BJ (cell line): ENCODE data around the gene LRRC74B. TPM values are rescaled to one million over a fixed set of nuclear protein-coding genes. Genes with fewer than 3 reads are reported as not detected.

ENCODE experiments used
- CTCF ChIA-PET: fragments of 350-600 bp; formaldehyde crosslinking; extraction: SDS; loops from one replicate; lab custom pipeline; 2021; ENCODE audit warnings: antibody characterized with exemption, inconsistent platforms; lab: Yijun Ruan, JAX
- POLR2A ChIA-PET: fragments of 300-600 bp; sonication (Branson Sonifier 250); formaldehyde crosslinking; extraction: SDS; loops from one replicate; lab custom pipeline; 2021; ENCODE audit warnings: antibody characterized with exemption; lab: Charles Lee
- DNase-seq: peaks from one replicate; pipeline ENCODE4 v3.0.0-alpha.2; 2011; ENCODE audit warnings: low read depth
- H3K27me3 ChIP-seq: 2 replicates; pipeline ENCODE4 v1.6.0; 2011; ENCODE audit warnings: low read length; ENCODE audit not compliant: control insufficient read depth, insufficient read depth
- H3K36me3 ChIP-seq: 2 replicates; pipeline ENCODE4 v1.5.1; 2011; ENCODE audit warnings: low read length; ENCODE audit not compliant: control insufficient read depth, insufficient read depth
- H3K4me3 ChIP-seq: 2 replicates; pipeline ENCODE4 v1.5.1; 2011; ENCODE audit warnings: low read depth, mild to moderate bottlenecking, control low read depth, low read length
- CTCF ChIP-seq: IDR thresholded peaks from 2 replicates; pipeline ENCODE4 v1.5.1; 2011; ENCODE audit warnings: low read depth, mild to moderate bottlenecking, control low read depth, inconsistent platforms, low read length, moderate library complexity; ENCODE audit not compliant: insufficient read depth
- polyA minus RNA-seq: library from RNA; depleted of rRNA, polyadenylated mRNA; stranded (reverse); fragments of >200 nt; gene quantifications from 2 replicates; pipeline ENCODE4 v1.2.3, GENCODE V29; 2011; rRNA and poly(A)+ RNA removed
- polyA plus RNA-seq: library from polyadenylated mRNA; depleted of rRNA; stranded (reverse); fragments of >200 nt; gene quantifications from 2 replicates; pipeline ENCODE4 v1.2.3, GENCODE V29; 2011; rRNA removed

The LRRC74B gene
- polyA plus RNA-seq = not detected in 2 replicates
- not detected in 2 replicates for polyA minus RNA-seq

- TF ChIP-seq CTCF = no peak
- H3K27me3 ChIP-seq = no peaks in the 10 kb centered on the region
- ChIA-PET CTCF (interaction anchor here (1.1 kb wide), 1 partner anchor 57 kb away, joined by 4 read pairs; no protein-coding TSS in a partner anchor), POLR2A (no interaction called here)
- peak within 1 kb of the TSS; percentile 44 for H3K4me3 ChIP-seq
- H3K36me3 ChIP-seq = no peaks in the 10 kb centered on the region
- peak; percentile 64 for DNase-seq
Measured at GRCh38 chr22:21045585-21046294, at the start of gene LRRC74B. LRRC74B (plus strand) TSS chr22:21045946; CDS start chr22:21045987, 41 bp downstream.

GRCh38 chr22:20996031-20996410 is 49.7 kb upstream of the LRRC74B start:
- H3K36me3 ChIP-seq = peaks cover 45% of the 10 kb centered on the region

GRCh38 chr22:20996598-20997535 is 48.9 kb upstream of the LRRC74B start:
- Histone ChIP-seq H3K27me3 (no peaks in the 10 kb centered on the region), H3K4me3 (no peak overlapping the region), H3K36me3 (peaks cover 40% of the 10 kb centered on the region)
- DNase-seq = no peak
- ChIA-PET CTCF (no interaction called here), POLR2A (no interaction called here)
- no peak for TF ChIP-seq CTCF

More at GRCh38 chr22:20996031-20996410, 49.7 kb upstream of the LRRC74B start:
- ChIA-PET CTCF (no interaction called here), POLR2A (no interaction called here)
- no peak overlapping the region for H3K4me3 ChIP-seq
- no peaks in the 10 kb centered on the region for H3K27me3 ChIP-seq
- no peak for DNase-seq
- TF ChIP-seq CTCF = no peak

GRCh38 chr22:20997536-20998257 is 48.0 kb upstream of the LRRC74B start:
- Histone ChIP-seq H3K4me3 (no peak overlapping the region), H3K27me3 (no peaks in the 10 kb centered on the region), H3K36me3 (peaks cover 32% of the 10 kb centered on the region)
- ChIA-PET POLR2A (no interaction called here), CTCF (interaction anchor here (1.1 kb wide), 1 partner anchor 112 kb away, joined by 4 read pairs; no protein-coding TSS in a partner anchor)
- no peak for TF ChIP-seq CTCF
- no peak for DNase-seq
